MCF 10A (cell line): ENCODE data around the gene NTRK2. TPM values are rescaled to one million over a fixed set of nuclear protein-coding genes. Genes with fewer than 3 reads are reported as not detected.

Experiments
- BruUV-seq: library from RNA; stranded (reverse); fragments of 400-500 nt; replicated peaks from 2 replicates; lab custom pipeline; 2021; lab: Mats Ljungman, UMichigan
- CTCF ChIA-PET: fragments of 300-600 bp; sonication (Branson Sonifier 250); formaldehyde crosslinking; extraction: SDS; loops from one replicate; lab custom pipeline; 2021; ENCODE audit warnings: antibody characterized with exemption, inconsistent platforms; lab: Yijun Ruan, JAX
- POLR2A ChIA-PET: fragments of 300-600, 350-650 bp; sonication (Branson Sonifier 250); formaldehyde crosslinking; extraction: SDS; loops from one replicate; lab custom pipeline; 2020; ENCODE audit warnings: antibody characterized with exemption, inconsistent platforms; lab: Yijun Ruan, JAX
- DNase-seq: peaks from one replicate; pipeline ENCODE4 v3.0.0-alpha.2; 2018; ENCODE audit not compliant: unreplicated experiment
- H3K27ac Mint-ChIP-seq: one replicate; pipeline ENCODE4 v1.8.0; 2022; ENCODE audit warnings: mild to moderate bottlenecking, low read depth, mixed read lengths; ENCODE audit not compliant: unreplicated experiment
- H3K27me3 Mint-ChIP-seq: one replicate; pipeline ENCODE4 v1.8.0; 2022; ENCODE audit warnings: mixed read lengths; ENCODE audit not compliant: insufficient read depth, unreplicated experiment
- H3K36me3 Mint-ChIP-seq: one replicate; pipeline ENCODE4 v1.8.0; 2022; ENCODE audit warnings: mild to moderate bottlenecking, moderate library complexity, mixed read lengths; ENCODE audit not compliant: insufficient read depth, unreplicated experiment
- H3K4me1 Mint-ChIP-seq: one replicate; pipeline ENCODE4 v1.8.0; 2022; ENCODE audit warnings: mixed read lengths; ENCODE audit not compliant: insufficient read depth, unreplicated experiment
- H3K4me3 Mint-ChIP-seq: one replicate; pipeline ENCODE4 v1.8.0; 2022; ENCODE audit warnings: mild to moderate bottlenecking, moderate library complexity, mixed read lengths; ENCODE audit not compliant: unreplicated experiment
- H3K9me3 Mint-ChIP-seq: one replicate; pipeline ENCODE4 v1.8.0; 2022; ENCODE audit warnings: mixed read lengths; ENCODE audit not compliant: unreplicated experiment
- intact Hi-C: fragments of 100-400 bp; cut with micrococcal nuclease; formaldehyde crosslinking; loops from 2 replicates; pipeline ENCODE4 v1.14.1; 2022
- total RNA-seq: library from RNA; stranded (reverse); gene quantifications from 2 replicates; pipeline ENCODE4 v1.2.3, GENCODE V29; 2022
- TF ChIP-seq, protein P1 (sequence below): fragments of 200-600 bp; IDR thresholded peaks from one replicate; pipeline ENCODE4 v1.8.0; 2022; ENCODE audit warnings: antibody characterized with exemption, mild to moderate bottlenecking; ENCODE audit not compliant: unreplicated experiment

NTRK2 gene
- total RNA-seq, 1 experiment from 2014 or later: not detected

DNA sequence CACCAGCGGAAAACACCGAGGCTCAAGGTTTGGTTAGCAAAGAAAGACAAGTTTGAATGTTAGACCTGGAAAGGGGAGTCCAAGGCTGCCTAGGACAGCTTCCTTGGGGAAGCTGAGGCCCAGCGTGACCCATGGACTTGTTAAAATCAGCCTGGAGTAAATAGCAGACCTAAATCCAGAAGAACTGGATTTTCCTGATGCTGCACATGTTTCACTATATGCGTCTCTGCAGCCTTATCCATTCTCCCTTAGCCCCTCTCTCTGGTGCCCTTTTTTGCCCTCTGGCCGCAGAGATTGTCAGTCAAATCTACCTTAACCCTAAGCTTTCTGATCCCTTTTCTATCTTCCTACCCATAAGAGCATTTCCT, 119.9 kb downstream of the NTRK2 start:
- Mint-ChIP-seq H3K27me3 (no peaks in the 10 kb centered on the region), H3K27ac (no peak overlapping the region), H3K4me1 (peaks cover 5% of the 10 kb centered on the region), H3K36me3 (no peaks in the 10 kb centered on the region), H3K4me3 (no peak overlapping the region), H3K9me3 (no peaks in the 10 kb centered on the region)
- intact Hi-C loops: no loop called here
- ChIA-PET POLR2A (interaction anchor here (0.7 to 1.1 kb wide), 3 partner anchors 28 to 217 kb away, joined by 3 to 6 read pairs (median 3); no protein-coding TSS in a partner anchor), CTCF (interaction anchor here (0.6 to 0.9 kb wide), 3 partner anchors 92 to 638 kb away, joined by 3 to 4 read pairs (median 3); no protein-coding TSS in a partner anchor)
- no peak for DNase-seq
- BruUV-seq: no TSS peak
- TF ChIP-seq, protein P1, sequence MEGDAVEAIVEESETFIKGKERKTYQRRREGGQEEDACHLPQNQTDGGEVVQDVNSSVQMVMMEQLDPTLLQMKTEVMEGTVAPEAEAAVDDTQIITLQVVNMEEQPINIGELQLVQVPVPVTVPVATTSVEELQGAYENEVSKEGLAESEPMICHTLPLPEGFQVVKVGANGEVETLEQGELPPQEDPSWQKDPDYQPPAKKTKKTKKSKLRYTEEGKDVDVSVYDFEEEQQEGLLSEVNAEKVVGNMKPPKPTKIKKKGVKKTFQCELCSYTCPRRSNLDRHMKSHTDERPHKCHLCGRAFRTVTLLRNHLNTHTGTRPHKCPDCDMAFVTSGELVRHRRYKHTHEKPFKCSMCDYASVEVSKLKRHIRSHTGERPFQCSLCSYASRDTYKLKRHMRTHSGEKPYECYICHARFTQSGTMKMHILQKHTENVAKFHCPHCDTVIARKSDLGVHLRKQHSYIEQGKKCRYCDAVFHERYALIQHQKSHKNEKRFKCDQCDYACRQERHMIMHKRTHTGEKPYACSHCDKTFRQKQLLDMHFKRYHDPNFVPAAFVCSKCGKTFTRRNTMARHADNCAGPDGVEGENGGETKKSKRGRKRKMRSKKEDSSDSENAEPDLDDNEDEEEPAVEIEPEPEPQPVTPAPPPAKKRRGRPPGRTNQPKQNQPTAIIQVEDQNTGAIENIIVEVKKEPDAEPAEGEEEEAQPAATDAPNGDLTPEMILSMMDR: no peak

DNA sequence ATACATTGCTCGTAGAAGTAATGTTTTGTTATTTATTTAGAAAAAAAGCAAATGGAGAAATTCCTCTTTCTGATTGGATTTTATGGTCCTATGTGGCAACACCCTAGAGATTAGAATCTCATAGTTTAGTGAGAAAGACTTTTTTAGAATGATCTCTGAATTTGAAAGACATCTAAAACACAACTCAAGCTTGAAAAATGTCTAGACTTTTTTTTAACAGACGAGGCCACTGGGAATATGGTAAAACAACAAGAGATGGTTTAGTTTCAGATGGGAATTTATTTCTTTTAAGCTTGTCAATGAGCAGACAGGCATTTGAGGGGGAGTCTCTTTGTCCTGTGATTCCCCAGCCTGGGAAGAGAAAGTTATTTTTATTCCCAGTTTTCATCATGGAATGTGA, 122.1 kb downstream of the NTRK2 start:
- no peak overlapping the region for H3K27ac Mint-ChIP-seq
- H3K27me3 Mint-ChIP-seq: no peaks in the 10 kb centered on the region
- H3K4me3 Mint-ChIP-seq: no peak overlapping the region
- H3K36me3 Mint-ChIP-seq: no peaks in the 10 kb centered on the region
- DNase-seq: no peak
- CTCF ChIA-PET: interaction anchor here (0.6 kb wide), 1 partner anchor 165 kb away, joined by 3 read pairs; no protein-coding TSS in a partner anchor
- H3K9me3 Mint-ChIP-seq: no peaks in the 10 kb centered on the region
- BruUV-seq: no TSS peak
- POLR2A ChIA-PET: interaction anchor here (0.6 kb wide), 1 partner anchor 10 kb away, joined by 3 read pairs; no protein-coding TSS in a partner anchor
- intact Hi-C loops: no loop called here
- TF ChIP-seq, protein P1: no peak
- H3K4me1 Mint-ChIP-seq: peaks cover 5% of the 10 kb centered on the region

DNA sequence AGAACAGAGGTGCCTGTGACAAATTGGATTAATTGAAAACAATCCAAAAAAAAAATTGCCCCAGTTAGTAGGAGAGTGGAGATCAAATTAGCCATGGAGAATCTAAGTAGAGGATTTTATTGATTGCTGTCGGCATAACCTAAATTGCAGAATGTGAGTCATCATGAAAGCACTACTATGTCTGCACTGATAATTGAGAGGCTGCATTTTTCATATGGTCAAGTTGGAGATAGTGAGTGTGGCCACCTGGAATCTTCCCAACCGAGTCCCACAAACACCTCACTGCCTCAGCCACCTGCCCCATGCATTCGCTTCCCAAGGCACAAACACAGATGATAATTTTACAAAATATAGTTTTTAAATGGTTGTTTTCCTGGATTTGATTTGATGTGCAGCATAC, 123.7 kb downstream of the NTRK2 start:
- Mint-ChIP-seq H3K4me1 (peaks cover 5% of the 10 kb centered on the region), H3K36me3 (no peaks in the 10 kb centered on the region), H3K27ac (no peak overlapping the region), H3K9me3 (no peaks in the 10 kb centered on the region), H3K4me3 (no peak overlapping the region), H3K27me3 (no peaks in the 10 kb centered on the region)
- ChIA-PET POLR2A (no interaction called here), CTCF (interaction anchor here (0.6 to 1.9 kb wide), 3 partner anchors 12 to 425 kb away, joined by 3 to 6 read pairs (median 3); no protein-coding TSS in a partner anchor)
- TF ChIP-seq, protein P1: no peak
- no peak for DNase-seq
- intact Hi-C loops: no loop called here
- no TSS peak for BruUV-seq

DNA sequence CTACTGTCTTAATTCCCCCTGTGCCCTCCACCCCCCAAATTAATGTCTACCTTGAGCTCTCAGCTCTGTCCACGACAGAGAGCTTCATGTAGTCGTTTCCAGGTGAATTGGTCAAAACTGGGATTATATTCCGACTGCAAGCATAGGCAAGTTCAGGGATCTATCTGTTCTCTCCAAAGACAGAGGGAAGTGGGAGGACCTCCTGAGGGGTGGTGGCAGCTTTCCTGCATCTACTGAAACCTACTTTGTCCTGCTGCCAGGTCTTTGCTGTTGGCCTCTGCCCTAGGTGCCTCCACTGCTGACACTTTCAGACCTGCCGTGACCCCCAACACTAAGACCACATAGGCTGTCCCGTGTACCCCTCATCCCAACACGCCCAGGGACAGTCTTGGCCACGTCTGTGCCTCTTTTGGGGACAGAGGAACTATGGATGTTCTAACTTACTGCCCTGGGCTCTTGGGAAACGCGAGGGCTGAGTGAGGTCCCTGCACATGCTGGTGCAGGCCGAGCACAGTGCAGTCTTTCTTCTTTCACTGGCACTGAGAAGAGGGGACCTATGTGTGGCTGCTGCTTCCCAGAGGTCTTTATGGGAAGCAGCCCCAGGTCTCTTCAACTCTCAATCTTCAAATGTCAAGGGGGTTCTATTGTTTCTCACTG, 125.6 kb downstream of the NTRK2 start:
- intact Hi-C loops: no loop called here
- POLR2A ChIA-PET: no interaction called here
- H3K4me3 Mint-ChIP-seq: no peak overlapping the region

More for the DNA sequence above, 125.6 kb downstream of the NTRK2 start:
- Mint-ChIP-seq H3K27ac (no peak overlapping the region), H3K27me3 (no peaks in the 10 kb centered on the region), H3K9me3 (no peaks in the 10 kb centered on the region), H3K4me1 (peaks cover 5% of the 10 kb centered on the region), H3K36me3 (no peaks in the 10 kb centered on the region)
- CTCF ChIA-PET: interaction anchor here (0.5 to 1.2 kb wide), 3 partner anchors 15 to 517 kb away, joined by 3 to 5 read pairs (median 4); no protein-coding TSS in a partner anchor
- TF ChIP-seq, protein P1: no peak
- DNase-seq: no peak
- no TSS peak for BruUV-seq
